ENCODE data around the gene CIRBP.

Gene CIRBP

DNA sequence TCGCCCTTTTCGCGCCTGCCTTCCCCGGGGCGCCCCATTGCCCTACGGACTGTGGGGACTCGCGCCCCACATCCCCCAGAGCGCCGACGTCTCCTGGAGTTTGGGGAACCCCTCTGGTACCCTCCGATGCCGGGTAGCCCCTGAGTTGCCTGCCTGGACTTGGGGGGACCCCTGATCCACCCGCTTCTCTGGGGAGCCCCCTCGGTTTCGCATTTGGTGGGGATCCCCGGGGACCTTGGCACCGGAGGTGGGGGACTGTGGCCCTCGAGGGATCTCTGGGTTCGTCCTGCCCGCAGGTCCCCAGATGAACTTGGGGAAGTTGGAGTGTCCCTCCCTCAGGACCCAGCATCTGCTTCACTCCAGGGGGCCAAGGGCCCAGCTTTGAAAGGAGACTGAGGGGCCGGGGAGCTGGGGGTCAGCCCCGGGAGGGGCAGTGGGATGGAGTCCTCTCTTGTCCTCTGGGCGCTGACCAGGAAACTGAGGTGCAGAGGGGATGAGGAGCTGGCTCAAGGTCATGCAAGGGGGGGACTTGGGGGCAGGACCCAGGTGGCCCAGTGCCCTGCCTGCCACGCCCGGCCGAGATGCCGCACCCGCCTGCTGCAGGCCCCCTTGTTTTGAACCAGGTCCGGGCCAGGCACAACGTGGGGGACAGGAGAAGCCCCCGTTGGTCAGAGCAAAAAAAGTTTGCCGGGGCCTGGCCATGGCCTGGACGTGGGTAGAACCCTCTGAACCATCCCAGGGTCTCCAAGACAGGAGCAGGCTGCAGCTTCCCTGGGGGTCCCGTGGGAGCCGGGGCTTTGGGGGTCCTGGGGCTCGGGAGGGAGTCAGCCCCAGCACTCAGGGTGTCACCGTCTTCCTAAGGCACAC is 17.6 kb downstream of the CIRBP start:
- WGBS: 42% methylated on average over 38 of the region's 38 CpGs
- peaks cover 22% of the 10 kb centered on the region for H3K27me3 ChIP-seq (ENCODE audit: insufficient read depth, low read length)
- H3K9me3 ChIP-seq (ENCODE audit: insufficient read depth, low read depth, low read length): no peaks in the 10 kb centered on the region
- no peak overlapping the region for H3K27ac ChIP-seq (ENCODE audit: low read depth, low read length)
- H3K4me3 ChIP-seq (ENCODE audit: low read length): peak overlapping the region; percentile 55
- no peaks in the 10 kb centered on the region for H3K36me3 ChIP-seq (ENCODE audit: insufficient read depth, low read length)
- peak overlapping the region; percentile 31; the same call in 1 of the 2 replicates for H3K9ac ChIP-seq (ENCODE audit: low read depth, low read length)
- H3K4me1 ChIP-seq (ENCODE audit: insufficient read depth, low read length): no peaks in the 10 kb centered on the region

DNA sequence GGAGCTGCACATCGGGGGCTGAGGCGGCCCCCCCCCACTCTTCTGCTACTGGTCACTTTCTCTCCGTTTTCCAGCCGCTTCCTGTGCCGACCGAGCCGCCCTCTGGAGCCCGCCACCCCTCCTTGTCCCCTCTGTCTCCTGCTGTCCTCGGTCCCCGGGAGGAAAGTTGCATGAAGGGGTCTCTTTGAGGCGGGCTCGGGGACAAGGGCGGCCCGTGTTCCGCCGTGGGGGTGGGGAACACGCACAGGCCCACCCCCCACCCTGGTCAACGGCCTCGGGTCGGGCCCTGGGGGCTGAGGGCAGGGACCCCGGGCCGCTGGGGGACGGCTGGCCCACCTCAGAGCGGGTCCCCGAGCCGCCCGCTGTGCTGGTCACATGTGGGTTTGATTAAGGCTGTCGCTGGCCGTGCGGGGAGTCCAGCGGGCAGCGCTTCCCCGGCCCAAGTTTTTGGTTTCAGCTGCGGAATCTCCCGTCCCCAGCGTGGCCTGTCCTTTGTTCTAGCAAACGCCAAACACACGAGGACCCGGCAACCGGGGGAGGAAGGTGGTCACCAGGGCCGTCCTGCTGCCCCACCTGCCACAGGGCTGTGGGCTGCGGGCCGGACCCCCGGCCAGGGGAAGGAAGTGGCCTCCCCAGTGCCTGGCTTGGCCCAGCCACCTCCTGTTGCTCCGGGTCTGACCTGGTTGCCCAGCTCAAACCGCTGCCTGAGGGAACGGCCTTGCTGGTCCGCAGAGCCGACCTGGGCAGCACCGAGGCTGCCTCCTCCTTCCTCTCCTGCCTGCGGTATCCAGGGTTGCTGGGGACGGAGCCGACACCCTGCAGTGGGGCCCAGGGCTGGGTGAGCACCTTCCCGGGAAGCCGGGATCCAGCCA is 18.5 kb downstream of the CIRBP start:
- H3K27ac ChIP-seq (ENCODE audit: low read depth, low read length): no peak overlapping the region
- H3K4me1 ChIP-seq (ENCODE audit: insufficient read depth, low read length): no peaks in the 10 kb centered on the region
- H3K36me3 ChIP-seq (ENCODE audit: insufficient read depth, low read length): no peaks in the 10 kb centered on the region
- H3K9me3 ChIP-seq (ENCODE audit: insufficient read depth, low read depth, low read length): no peaks in the 10 kb centered on the region
- H3K9ac ChIP-seq (ENCODE audit: low read depth, low read length): peak overlapping the region; percentile 40; the same call in 1 of the 2 replicates
- peaks cover 22% of the 10 kb centered on the region for H3K27me3 ChIP-seq (ENCODE audit: insufficient read depth, low read length)
- H3K4me3 ChIP-seq (ENCODE audit: low read length): peak overlapping the region; percentile 55
- 53% methylated on average over 53 of the region's 55 CpGs for WGBS

DNA sequence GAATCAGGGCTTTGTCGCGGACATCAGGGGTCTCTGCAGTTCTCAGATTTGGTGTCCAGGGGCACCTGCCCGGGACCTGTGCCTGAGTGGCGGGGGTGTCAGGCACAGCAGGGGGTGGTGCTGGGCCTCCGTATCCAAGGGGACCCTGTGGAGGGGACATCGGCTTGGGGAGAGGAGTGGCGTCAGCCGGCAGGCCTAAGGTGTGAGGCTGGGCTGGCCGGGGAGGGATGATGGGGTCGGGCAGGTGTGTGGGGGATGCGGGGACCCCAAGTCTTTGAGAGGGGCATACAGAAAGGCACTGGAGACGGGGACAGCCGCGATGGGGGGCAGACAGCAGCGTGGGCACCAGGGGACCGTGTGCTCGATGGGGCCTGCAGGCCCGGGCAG is 19.1 kb downstream of the CIRBP start:
- H3K27me3 ChIP-seq (ENCODE audit: insufficient read depth, low read length): peaks cover 22% of the 10 kb centered on the region
- no peak overlapping the region for H3K9ac ChIP-seq (ENCODE audit: low read depth, low read length)
- no peaks in the 10 kb centered on the region for H3K9me3 ChIP-seq (ENCODE audit: insufficient read depth, low read depth, low read length)
- H3K4me1 ChIP-seq (ENCODE audit: insufficient read depth, low read length): no peaks in the 10 kb centered on the region
- WGBS: 90% methylated on average over 18 of the region's 18 CpGs
- H3K4me3 ChIP-seq (ENCODE audit: low read length): no peak overlapping the region
- no peaks in the 10 kb centered on the region for H3K36me3 ChIP-seq (ENCODE audit: insufficient read depth, low read length)
- H3K27ac ChIP-seq (ENCODE audit: low read depth, low read length): no peak overlapping the region

DNA sequence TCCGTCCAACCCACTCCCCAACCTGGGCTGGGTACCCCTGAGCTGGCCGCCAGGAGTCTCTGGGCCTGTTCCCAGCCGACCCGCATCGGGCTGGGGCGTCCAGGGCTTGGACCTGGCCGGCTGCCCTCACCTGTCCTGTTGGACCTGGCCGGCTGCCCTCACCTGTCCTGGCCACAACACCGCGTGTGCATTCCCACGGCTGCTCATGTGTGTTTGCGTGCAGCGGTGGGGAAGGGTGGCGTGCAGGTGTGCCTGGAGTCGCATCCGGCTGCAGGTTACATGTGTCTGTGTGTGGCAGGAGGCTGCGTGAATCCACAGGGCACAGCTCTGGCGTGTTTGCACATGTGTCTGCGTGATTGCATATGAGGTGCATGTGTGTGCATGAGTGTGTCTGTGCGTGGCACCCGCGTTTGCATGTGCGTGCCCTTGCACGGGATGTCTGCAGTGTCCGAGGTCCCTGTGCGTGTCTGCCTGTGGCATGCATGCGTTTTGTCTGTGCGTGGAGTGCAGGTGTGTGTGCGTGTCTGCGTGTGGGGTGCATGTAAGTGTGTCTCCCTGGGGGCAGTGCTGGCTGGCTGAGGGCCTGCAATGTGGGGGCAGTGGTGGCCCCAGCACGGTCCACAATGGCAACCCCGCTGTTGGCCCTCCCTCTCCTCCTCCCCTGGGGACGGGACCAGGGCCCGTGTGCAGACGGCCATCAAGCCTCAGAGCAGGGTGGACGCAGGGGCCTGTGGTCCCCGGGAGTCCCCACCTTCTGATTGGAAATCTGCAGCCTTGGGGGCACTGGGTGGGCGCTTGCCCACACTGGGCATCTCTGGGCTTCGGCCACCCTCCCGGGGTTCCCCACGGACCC is 19.9 kb downstream of the CIRBP start:
- no peaks in the 10 kb centered on the region for H3K36me3 ChIP-seq (ENCODE audit: insufficient read depth, low read length)
- H3K4me3 ChIP-seq (ENCODE audit: low read length): no peak overlapping the region
- peaks cover 21% of the 10 kb centered on the region for H3K27me3 ChIP-seq (ENCODE audit: insufficient read depth, low read length)
- H3K9ac ChIP-seq (ENCODE audit: low read depth, low read length): no peak overlapping the region
- H3K4me1 ChIP-seq (ENCODE audit: insufficient read depth, low read length): no peaks in the 10 kb centered on the region
- H3K9me3 ChIP-seq (ENCODE audit: insufficient read depth, low read depth, low read length): no peaks in the 10 kb centered on the region
- 94% methylated on average over 41 of the region's 41 CpGs for WGBS
- H3K27ac ChIP-seq (ENCODE audit: low read depth, low read length): no peak overlapping the region

DNA sequence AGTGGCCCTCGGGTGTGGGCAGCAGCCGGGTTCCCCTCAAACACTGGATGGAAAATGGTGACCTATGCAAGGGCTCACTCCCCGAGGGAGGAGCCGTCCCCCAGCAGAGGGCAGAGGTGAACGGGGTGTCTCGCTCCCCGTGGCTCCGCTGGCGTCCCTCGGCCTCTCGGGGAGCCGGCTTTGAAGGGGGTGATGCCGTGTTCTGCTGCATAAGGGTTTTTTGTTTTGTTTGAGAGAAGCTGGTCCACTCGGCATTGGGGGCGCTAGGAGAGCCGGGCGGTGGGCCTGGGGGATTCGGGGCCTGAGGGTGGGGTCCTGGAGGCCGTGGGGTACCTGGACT is 20.5 kb downstream of the CIRBP start:
- no peaks in the 10 kb centered on the region for H3K4me1 ChIP-seq (ENCODE audit: insufficient read depth, low read length)
- H3K9me3 ChIP-seq (ENCODE audit: insufficient read depth, low read depth, low read length): no peaks in the 10 kb centered on the region
- WGBS: 91% methylated on average over 19 of the region's 19 CpGs
- no peak overlapping the region for H3K9ac ChIP-seq (ENCODE audit: low read depth, low read length)
- no peaks in the 10 kb centered on the region for H3K36me3 ChIP-seq (ENCODE audit: insufficient read depth, low read length)
- H3K27me3 ChIP-seq (ENCODE audit: insufficient read depth, low read length): peaks cover 18% of the 10 kb centered on the region
- H3K27ac ChIP-seq (ENCODE audit: low read depth, low read length): no peak overlapping the region
- H3K4me3 ChIP-seq (ENCODE audit: low read length): no peak overlapping the region

DNA sequence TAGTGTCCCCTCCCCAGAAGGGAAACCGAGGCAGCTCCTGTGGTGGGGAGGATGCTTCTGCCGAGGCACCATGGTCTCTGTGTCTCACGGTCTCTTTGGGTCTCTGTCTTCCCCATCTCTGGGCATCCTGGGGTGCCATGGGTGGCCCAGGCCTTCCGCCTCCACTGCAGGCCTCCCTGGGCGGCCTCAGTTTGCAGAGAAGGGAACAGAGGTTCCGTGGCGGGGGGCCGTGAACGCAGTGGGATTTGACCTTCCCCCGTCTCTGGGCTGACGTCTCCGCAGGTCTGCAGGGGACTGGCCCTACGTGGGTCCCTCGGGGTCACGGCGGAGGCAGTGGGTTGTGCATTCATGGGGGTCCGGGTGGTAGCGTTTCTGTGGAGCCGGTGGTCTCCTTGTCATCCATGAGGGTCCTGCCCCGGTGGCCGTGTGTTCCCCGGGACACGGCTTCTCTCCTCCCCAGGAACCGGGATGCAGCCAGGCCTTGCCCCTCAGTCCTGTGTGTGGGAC is 21.1 kb downstream of the CIRBP start:
- H3K27me3 ChIP-seq (ENCODE audit: insufficient read depth, low read length): peaks cover 16% of the 10 kb centered on the region
- 92% methylated on average over 24 of the region's 24 CpGs for WGBS

DNA sequence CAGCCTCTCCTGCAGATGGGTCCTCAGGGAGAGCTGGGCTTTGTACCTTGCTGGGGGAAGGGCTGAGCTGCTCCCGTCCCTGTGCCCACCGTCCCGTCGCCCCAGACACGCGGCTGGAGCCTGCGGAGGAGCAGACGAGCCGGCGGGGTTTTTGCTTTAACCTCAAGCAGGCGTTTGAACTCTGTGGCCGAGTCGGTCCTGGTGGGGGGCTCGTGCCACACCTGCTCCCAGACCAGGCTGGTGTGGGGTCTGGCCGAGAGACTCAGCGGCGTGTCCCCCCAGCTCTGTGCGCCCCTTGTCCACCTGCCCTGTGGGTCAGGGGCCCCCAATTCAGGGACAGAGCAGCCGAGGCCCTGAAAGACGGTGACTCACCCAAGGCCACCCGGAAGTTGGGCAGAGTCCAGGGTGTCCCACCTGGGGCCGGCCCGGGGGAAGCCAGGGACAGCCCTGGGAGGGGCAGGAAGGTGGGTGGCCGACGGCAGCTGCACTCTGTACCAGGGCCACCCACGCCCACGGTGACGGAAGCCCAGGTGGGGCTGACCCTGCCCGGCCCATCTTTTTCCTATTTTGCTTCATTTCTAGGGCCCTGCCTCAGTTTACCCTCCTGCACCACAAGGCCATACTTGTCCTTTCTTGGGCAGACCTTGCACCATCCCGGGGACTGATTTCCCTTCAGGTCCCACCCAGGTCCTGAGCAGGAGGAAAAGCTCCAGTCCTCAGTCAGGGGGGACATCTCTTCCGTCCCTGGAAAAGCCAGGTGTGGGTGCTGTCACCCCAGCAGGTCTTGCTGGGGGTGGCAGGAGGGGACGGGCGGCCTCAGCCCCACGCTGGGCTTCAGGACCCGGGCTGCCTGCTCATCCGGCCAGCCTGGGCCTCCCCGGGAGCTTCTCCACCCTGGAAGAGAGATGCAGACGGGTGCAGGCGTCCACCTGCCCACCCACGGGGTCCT is 21.8 kb downstream of the CIRBP start:
- no peaks in the 10 kb centered on the region for H3K36me3 ChIP-seq (ENCODE audit: insufficient read depth, low read length)
- H3K9me3 ChIP-seq (ENCODE audit: insufficient read depth, low read depth, low read length): no peaks in the 10 kb centered on the region
- no peaks in the 10 kb centered on the region for H3K4me1 ChIP-seq (ENCODE audit: insufficient read depth, low read length)
- H3K9ac ChIP-seq (ENCODE audit: low read depth, low read length): no peak overlapping the region
- H3K4me3 ChIP-seq (ENCODE audit: low read length): no peak overlapping the region
- 90% methylated on average over 40 of the region's 40 CpGs for WGBS
- peaks cover 14% of the 10 kb centered on the region for H3K27me3 ChIP-seq (ENCODE audit: insufficient read depth, low read length)
- H3K27ac ChIP-seq (ENCODE audit: low read depth, low read length): no peak overlapping the region

More for the DNA sequence above, 21.1 kb downstream of the CIRBP start:
- Histone ChIP-seq H3K9ac (ENCODE audit: low read depth, low read length) (no peak overlapping the region), H3K4me3 (ENCODE audit: low read length) (no peak overlapping the region), H3K36me3 (ENCODE audit: insufficient read depth, low read length) (no peaks in the 10 kb centered on the region), H3K27ac (ENCODE audit: low read depth, low read length) (no peak overlapping the region), H3K9me3 (ENCODE audit: insufficient read depth, low read depth, low read length) (no peaks in the 10 kb centered on the region), H3K4me1 (ENCODE audit: insufficient read depth, low read length) (no peaks in the 10 kb centered on the region)

DNA sequence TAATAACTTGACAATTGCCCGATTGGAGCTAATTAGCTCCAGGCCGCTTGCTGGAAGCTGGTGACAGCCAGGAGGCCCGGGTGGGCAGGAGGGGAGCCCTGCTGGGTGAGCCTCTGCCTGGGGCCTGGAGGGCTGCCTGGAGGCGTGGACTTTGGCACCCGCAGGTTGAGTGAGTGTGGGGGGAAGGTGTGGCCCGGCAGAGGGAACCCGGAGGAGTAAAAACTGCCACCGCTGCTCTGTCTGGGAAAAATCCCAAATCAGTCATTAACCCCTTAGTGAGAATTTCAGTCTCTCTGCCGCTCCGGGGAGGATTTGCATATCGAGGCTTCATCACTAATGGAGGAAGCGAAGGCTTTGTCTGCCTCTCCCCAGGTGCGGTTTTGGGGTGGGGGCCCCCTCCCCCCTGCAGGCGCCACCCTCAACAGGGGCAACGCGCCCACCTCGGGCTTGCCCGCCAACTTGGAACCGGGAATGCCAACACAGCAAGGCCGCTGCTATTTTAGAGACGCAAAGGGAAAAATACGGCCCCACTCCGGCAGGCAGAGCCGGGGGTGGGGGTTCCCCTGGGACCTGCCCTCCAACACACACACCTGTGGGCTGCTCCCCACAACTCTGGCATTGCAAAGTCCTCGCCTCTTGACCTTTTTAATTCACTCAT is 22.8 kb downstream of the CIRBP start:
- H3K9ac ChIP-seq (ENCODE audit: low read depth, low read length): no peak overlapping the region
- H3K9me3 ChIP-seq (ENCODE audit: insufficient read depth, low read depth, low read length): no peaks in the 10 kb centered on the region
- H3K4me1 ChIP-seq (ENCODE audit: insufficient read depth, low read length): no peaks in the 10 kb centered on the region
- H3K27me3 ChIP-seq (ENCODE audit: insufficient read depth, low read length): peaks cover 8% of the 10 kb centered on the region
- no peak overlapping the region for H3K27ac ChIP-seq (ENCODE audit: low read depth, low read length)
- no peaks in the 10 kb centered on the region for H3K36me3 ChIP-seq (ENCODE audit: insufficient read depth, low read length)
- 80% methylated on average over 25 of the region's 25 CpGs for WGBS
- no peak overlapping the region for H3K4me3 ChIP-seq (ENCODE audit: low read length)

DNA sequence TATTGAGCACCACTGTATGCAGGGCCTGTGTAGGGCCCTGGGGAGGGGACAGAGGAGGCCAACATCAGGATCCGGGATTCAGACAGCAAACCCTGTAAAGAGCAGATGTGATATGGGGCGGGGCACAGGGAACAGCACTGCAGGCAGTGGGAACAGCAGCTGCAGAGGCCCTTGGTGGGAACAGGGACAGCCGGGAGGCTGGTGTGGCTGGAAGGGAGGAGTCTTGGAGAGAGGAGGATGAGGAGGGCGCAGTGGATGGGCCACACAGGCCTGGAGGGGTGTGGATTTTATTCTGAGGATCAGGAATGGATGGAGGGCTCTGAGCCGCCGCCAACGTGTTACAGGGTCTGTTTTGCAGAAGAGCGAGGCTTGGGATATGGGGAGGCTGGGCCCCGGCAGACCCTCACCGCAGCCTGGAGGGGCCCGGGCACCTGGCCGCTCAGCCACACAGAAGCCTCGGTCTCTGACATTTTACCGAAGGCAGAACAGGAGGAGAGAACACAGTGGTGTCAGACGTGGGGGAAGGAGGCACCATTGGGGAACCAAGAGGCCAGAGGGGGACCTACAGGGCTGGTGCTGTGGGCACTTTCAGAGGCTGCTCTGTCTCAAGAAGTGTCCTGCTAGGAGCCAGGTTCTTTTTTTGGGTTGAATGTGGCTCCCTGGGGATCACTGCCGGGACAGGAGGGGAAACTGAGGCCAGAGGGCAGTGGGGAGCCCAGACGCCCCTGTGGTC is 23.5 kb downstream of the CIRBP start:
- 89% methylated on average over 17 of the region's 17 CpGs for WGBS
- no peak overlapping the region for H3K4me3 ChIP-seq (ENCODE audit: low read length)
- peaks cover 7% of the 10 kb centered on the region for H3K27me3 ChIP-seq (ENCODE audit: insufficient read depth, low read length)
- H3K36me3 ChIP-seq (ENCODE audit: insufficient read depth, low read length): no peaks in the 10 kb centered on the region
- H3K9me3 ChIP-seq (ENCODE audit: insufficient read depth, low read depth, low read length): no peaks in the 10 kb centered on the region
- H3K4me1 ChIP-seq (ENCODE audit: insufficient read depth, low read length): no peaks in the 10 kb centered on the region
- H3K9ac ChIP-seq (ENCODE audit: low read depth, low read length): no peak overlapping the region
- no peak overlapping the region for H3K27ac ChIP-seq (ENCODE audit: low read depth, low read length)
